GM12878 (cell line): Measurements from ENCODE around the gene SRMS. TPM values are rescaled to one million over a fixed set of nuclear protein-coding genes. Genes with fewer than 3 reads are reported as not detected.

ENCODE experiments used
- ATAC-seq: fragments of 200-7000 bp; cut with Tn5 transposase; 3 replicates; pipeline ENCODE4 v1.9.1; 2020; ENCODE audit warnings: mild to moderate bottlenecking, moderate library complexity
- BruUV-seq: library from RNA; stranded (reverse); fragments of 400-500 nt; replicated peaks from 2 replicates; lab custom pipeline; 2021; lab: Mats Ljungman, UMichigan
- CTCF ChIA-PET: fragments of 300-600 bp; sonication (Branson Sonifier 250); formaldehyde crosslinking; extraction: SDS; loops from one replicate; lab custom pipeline; 2021; ENCODE audit warnings: inconsistent platforms; lab: Yijun Ruan, JAX
- POLR2A ChIA-PET: fragments of 350-600 bp; formaldehyde crosslinking; extraction: SDS; loops from one replicate; lab custom pipeline; 2021; ENCODE audit warnings: inconsistent platforms; lab: Charles Lee
- RAD21 ChIA-PET: fragments of 300-600 bp; sonication (Branson Sonifier 250); formaldehyde crosslinking; loops from one replicate; lab custom pipeline; 2023; ENCODE audit warnings: antibody characterized with exemption; ENCODE audit not compliant: unreplicated experiment; lab: Charles Lee
- SMC1A ChIA-PET: fragments of 300-600 bp; sonication (Branson Sonifier 250); formaldehyde crosslinking; loops from one replicate; lab custom pipeline; 2023; ENCODE audit not compliant: unreplicated experiment, uncharacterized antibody; lab: Charles Lee
- DNase-seq: peaks from one replicate; pipeline ENCODE4 v3.0.0-alpha.2; 2011; ENCODE audit warnings: low read depth, low spot score
- FAIRE-seq: peaks from 3 replicates; lab custom pipeline; 2011; peaks lifted over from hg19 to GRCh38; lab: Jason Lieb, UNC
- H2AFZ ChIP-seq: 2 replicates; pipeline ENCODE4 v1.6.0; 2011; ENCODE audit warnings: low read depth, low read length, control low read depth; ENCODE audit not compliant: control insufficient read depth
- H3K27ac ChIP-seq: 2 replicates; pipeline ENCODE4 v1.5.1; 2011; ENCODE audit warnings: control low read depth; ENCODE audit not compliant: control insufficient read depth, insufficient read depth
- H3K27me3 ChIP-seq, 2 experiments: replicated peaks in 1 of 2; 2 replicates each; pipeline versions ENCODE4 v1.6.0 to v1.6.1; 2011; ENCODE audit warnings: low read length in 1 of 2; ENCODE audit not compliant: control insufficient read depth in 2 of 2, insufficient read depth in 2 of 2
- H3K36me3 ChIP-seq, 2 experiments: 2 replicates each; pipeline ENCODE4 v1.5.1; 2011; ENCODE audit warnings: low read length in 1 of 2; ENCODE audit not compliant: control insufficient read depth in 2 of 2, insufficient read depth in 2 of 2
- H3K4me1 ChIP-seq: 2 replicates; pipeline ENCODE4 v1.6.1; 2011; ENCODE audit warnings: mild to moderate bottlenecking, low read length, moderate library complexity, mixed read lengths; ENCODE audit not compliant: control insufficient read depth, insufficient read depth
- H3K4me2 ChIP-seq: 2 replicates; pipeline ENCODE4 v1.6.0; 2011; ENCODE audit warnings: control low read depth; ENCODE audit not compliant: control insufficient read depth, insufficient read depth
- H3K4me3 ChIP-seq: fragments of 200-600 bp; sonication (generic); 2 replicates; pipeline ENCODE4 v1.5.1; 2016
- H3K79me2 ChIP-seq: 2 replicates; pipeline ENCODE4 v1.6.0; 2011; ENCODE audit warnings: low read length; ENCODE audit not compliant: control insufficient read depth, insufficient read depth
- H3K9ac ChIP-seq: 2 replicates; pipeline ENCODE4 v1.8.0; 2011; ENCODE audit warnings: low read length, control low read depth, mixed read lengths; ENCODE audit not compliant: control insufficient read depth, insufficient read depth
- H3K9me3 ChIP-seq: replicated peaks from 3 replicates; pipeline ENCODE4 v1.5.1; 2011; ENCODE audit warnings: mild to moderate bottlenecking, low read length; ENCODE audit not compliant: control insufficient read depth, insufficient read depth
- H4K20me1 ChIP-seq: 2 replicates; pipeline ENCODE4 v1.6.0; 2011; ENCODE audit not compliant: control insufficient read depth, insufficient read depth
- CTCF ChIP-seq, 3 experiments: IDR thresholded peaks in 2 of 3; conservative IDR thresholded peaks in 1 of 3; 2 replicates each; pipeline ENCODE4 v1.5.1; 2011; ENCODE audit warnings: low read depth in 3 of 3, low read length in 3 of 3, mild to moderate bottlenecking in 3 of 3, control low read depth in 2 of 3, moderate library complexity in 2 of 3, inconsistent platforms in 1 of 3, mixed read lengths in 1 of 3; ENCODE audit not compliant: control insufficient read depth in 2 of 3, insufficient read depth in 1 of 3; ENCODE audit errors: extremely low read depth in 1 of 3
- HDAC2 ChIP-seq: fragments of 200-600 bp; sonication (generic); IDR thresholded peaks from 2 replicates; pipeline ENCODE4 v1.6.1; 2017
- KAT2A ChIP-seq: conservative IDR thresholded peaks from 2 replicates; pipeline ENCODE4 v1.6.1; 2011; ENCODE audit warnings: low read depth, low read length; ENCODE audit not compliant: control insufficient read depth
- MYB ChIP-seq: fragments of 150-350 bp; IDR thresholded peaks from 2 replicates; pipeline ENCODE4 v1.6.1; 2014; ENCODE audit warnings: mild to moderate bottlenecking, low read depth, low read length, borderline replicate concordance
- STAT1 ChIP-seq: fragments of 450-650 bp; conservative IDR thresholded peaks from 2 replicates; pipeline ENCODE4 v1.6.1; 2014; ENCODE audit warnings: antibody characterized with exemption, mild to moderate bottlenecking
- USF2 ChIP-seq: IDR thresholded peaks from 2 replicates; pipeline ENCODE4 v1.6.1; 2011; ENCODE audit warnings: low read depth, low read length, improper control_type of control experiment, borderline replicate concordance
- ZNF687 ChIP-seq: fragments of 450-650 bp; IDR thresholded peaks from 2 replicates; pipeline ENCODE4 v1.6.1; 2017; ENCODE audit warnings: mild to moderate bottlenecking, moderate library complexity
- WGBS: methylation state at CpG from one replicate; pipeline ENCODE4 v1.1.6; 2016; ENCODE audit warnings: low lambda C conversion rate; ENCODE audit not compliant: insufficient replicate concordance, insufficient coverage; ENCODE audit errors: missing lambda C conversion rate; 5-methylcytosine and 5-hydroxymethylcytosine counted together
- in situ Hi-C: fragments of 300-500 bp; cut with MboI; formaldehyde crosslinking; loops from 9 replicates; pipeline ENCODE4 v1.14.3; 2018; ENCODE audit warnings: mixed read lengths
- intact Hi-C: fragments of 100-400 bp; cut with micrococcal nuclease; formaldehyde crosslinking; loops from one replicate; pipeline ENCODE4 v1.14.2; 2022; ENCODE audit not compliant: unreplicated experiment
- polyA plus RNA-seq, 11 experiments: library from polyadenylated mRNA; depleted of rRNA in 4 of 11; unstranded in 6 of 11; stranded (reverse) in 5 of 11; fragments of >200 nt; fragmentation: Nextera tagmentation in 4 of 11; fragmentation: Illumina TruSeq in 1 of 11; extraction: Ambion mirVana in 4 of 11; extraction: Trizol in 1 of 11; gene quantifications; 1 replicate in 1 of 11; 2 replicates in 10 of 11; pipeline versions ENCODE4 v1.2.1 to v1.2.3, GENCODE V29; 2011 to 2016; ENCODE audit warnings: inconsistent platforms in 2 of 11, missing spikeins in 2 of 11, low read depth in 1 of 11
- total RNA-seq, 4 experiments: library from RNA; depleted of rRNA in 3 of 4; stranded (reverse); fragments of >200 nt in 3 of 4; fragmentation: Illumina TruSeq in 1 of 4; extraction: Trizol in 1 of 4; gene quantifications; 2 replicates each; pipeline versions ENCODE4 v1.2.1 to v1.2.3, GENCODE V29; 2013 to 2021

The SRMS gene
- total and polyA plus RNA-seq, 10 of the 15 experiments (the other 5 are each of a cell fraction or from before 2014, with no cell fraction given), result not detected

- Histone ChIP-seq H3K79me2 (no peaks in the 10 kb centered on the region), H4K20me1 (no peaks in the 10 kb centered on the region), H3K9me3 (no peaks in the 10 kb centered on the region), H3K4me1 (peaks cover 26% of the 10 kb centered on the region), H3K27ac (no peak overlapping the region), H3K27me3 (no peaks in the 10 kb centered on the region), H2AFZ (no peak overlapping the region), H3K36me3 (no peaks in the 10 kb centered on the region), H3K4me2 (no peak overlapping the region), H3K4me3 (no peak overlapping the region), H3K9ac (no peak overlapping the region)
- BruUV-seq, result no TSS peak
- FAIRE-seq (no peak), DNase-seq (no peak), ATAC-seq (no peak)
- WGBS, result 63% methylated on average over 45 of the region's 49 CpGs
- ChIA-PET CTCF (interaction anchor here (1.2 to 2.1 kb wide), 2 partner anchors 37 to 517 kb away, joined by 3 to 5 read pairs; no protein-coding TSS in a partner anchor), RAD21 (interaction anchor here (0.8 kb wide), 1 partner anchor 12 kb away, joined by 3 read pairs; no protein-coding TSS in a partner anchor), POLR2A (no interaction called here), SMC1A (no interaction called here)
- TF ChIP-seq USF2, result no peak
- TF ChIP-seq HDAC2, result no peak
- TF ChIP-seq CTCF (IDR thresholded peaks at IDR 0.05 in 2 of 3, conservative IDR thresholded peaks at IDR 0.05 in 1 of 3; ENCODE audit: control insufficient read depth in 2 of 3, extremely low read depth in 1 of 3, insufficient read depth in 1 of 3, low read depth in 3 of 3, low read length in 3 of 3), result no peak
- TF ChIP-seq MYB, result no peak
- no peak for TF ChIP-seq KAT2A
- no peak for TF ChIP-seq STAT1
- no peak for TF ChIP-seq ZNF687
- in situ Hi-C loops, result no loop called here
- intact Hi-C loops, result no loop called here
These were observed 6.9 kb downstream of the SRMS start for GRCh38 chr20:63540417-63541186.
